ENCODE measurements around the gene IFNB1.
A peak's percentile ranks its signal among the peaks of the same experiment; 100 is the strongest.

The IFNB1 gene

DNA sequence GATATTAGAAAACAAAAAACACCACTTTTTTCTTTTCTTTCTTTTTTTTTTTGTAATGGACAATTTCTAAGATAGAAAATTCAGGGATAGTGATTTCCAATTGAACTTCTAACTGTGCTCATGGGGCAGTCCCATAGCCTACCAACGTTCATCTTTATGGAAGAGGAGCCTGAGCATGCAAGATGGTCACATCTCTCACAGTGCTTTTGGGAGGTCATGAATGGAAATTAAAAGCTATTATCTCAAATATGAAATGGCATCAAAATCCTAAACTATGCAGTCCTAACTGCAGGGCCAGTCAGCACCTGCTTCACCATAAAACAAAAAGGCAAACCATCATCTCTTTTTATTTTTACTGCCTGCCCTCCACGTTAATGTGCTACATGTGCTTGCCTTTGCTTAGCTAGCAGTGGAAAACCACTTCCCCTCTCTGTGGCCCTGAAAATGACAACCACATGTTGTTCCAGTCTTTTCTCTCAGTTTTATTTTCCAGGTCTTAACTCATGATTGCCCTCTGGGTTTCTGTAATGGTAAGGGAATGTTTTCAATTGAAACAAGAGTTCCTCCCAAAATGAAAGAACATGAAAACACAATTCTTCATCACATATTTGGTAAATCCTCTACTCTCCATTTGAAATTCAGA lies 16.7 kb downstream of the IFNB1 start:
- DNase-seq, result peak; percentile 29

GRCh38 chr9:21056931-21057330 lies 20.8 kb downstream of the IFNB1 start:
- DNase-seq, result no peak

DNA sequence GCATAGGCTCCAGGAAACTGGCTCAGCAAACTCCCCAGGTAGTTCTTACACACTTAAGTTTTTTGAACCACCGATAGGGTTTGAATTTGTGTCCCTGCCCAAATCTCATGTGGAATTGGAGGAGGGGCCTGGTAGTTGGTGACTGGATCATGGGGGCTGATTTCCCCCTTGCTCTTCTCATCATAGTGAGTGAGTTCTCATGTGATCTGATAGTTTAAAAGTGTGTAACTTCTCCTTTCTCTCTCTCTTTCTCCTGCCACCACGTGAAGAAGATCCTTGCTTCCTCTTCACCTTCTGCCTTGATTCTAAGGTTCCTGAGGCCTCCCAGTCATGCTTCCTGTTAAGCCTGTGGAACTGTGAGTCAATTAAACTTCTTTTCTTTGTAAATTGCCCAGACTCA lies 23.9 kb downstream of the IFNB1 start:
- DNase-seq, result no peak

GRCh38 chr9:21047281-21047691 lies 30.5 kb downstream of the IFNB1 start:
- no peak for DNase-seq

DNA sequence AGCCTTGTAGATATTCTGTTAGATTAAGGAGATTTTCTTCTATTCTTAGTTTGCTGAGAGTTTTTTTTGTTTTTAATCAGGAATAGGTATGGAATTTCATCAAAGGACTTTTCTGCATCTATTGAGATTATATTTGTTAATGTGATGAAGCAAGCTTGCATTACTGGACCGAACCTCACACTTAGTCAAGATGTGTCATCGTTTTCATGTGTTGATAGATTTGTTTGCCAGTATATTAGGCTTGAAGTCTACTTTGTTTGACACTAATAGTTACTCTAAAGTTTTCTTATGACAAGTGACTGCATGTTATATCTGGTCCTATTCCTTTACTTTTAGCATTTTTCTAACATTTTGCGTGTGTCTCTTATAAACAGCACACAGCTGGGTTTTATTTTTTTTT lies 33.9 kb downstream of the IFNB1 start:
- DNase-seq, result no peak

DNA sequence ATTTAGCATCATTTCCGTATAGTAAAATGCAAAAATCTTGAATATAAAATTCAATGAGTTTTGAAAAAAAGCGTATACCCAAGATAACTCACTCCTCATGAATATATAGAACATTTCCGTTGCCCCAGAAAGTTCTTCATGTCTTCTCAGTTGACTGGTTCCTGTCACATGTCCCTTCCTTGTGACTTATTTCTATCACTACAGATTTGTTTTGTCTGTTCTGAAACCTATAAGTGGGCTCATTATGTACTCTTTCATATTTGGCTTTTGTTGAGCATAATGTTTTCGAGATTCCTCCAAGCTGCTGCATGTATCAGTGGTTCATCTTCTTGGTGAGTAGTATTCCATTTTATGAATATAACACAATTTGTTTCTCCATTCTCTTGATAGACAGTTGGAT lies 35.3 kb downstream of the IFNB1 start:
- no peak for DNase-seq

DNA sequence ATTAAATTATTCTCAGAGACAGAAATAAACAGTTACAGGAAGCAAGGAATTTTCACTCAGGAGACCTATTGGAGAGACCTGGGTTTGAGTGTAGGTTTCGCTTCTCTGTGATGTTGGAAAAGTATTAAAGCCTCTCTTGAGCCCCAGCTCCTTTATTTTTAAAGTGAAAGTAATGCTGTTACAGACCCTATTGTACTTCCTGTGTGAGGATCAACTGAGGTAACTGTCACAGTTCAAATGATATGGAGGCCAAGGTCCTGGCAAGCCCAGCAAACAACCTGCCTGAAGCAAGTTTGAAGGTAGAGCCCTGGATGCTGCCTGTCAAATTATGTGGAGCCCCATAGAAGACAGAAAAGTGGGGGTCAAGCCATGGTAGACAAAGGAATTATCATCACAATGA lies 38.4 kb downstream of the IFNB1 start:
- DNase-seq, result no peak

- DNase-seq, result no peak
Measured at GRCh38 chr9:21037278-21037677, 40.5 kb downstream of the IFNB1 start.

DNA sequence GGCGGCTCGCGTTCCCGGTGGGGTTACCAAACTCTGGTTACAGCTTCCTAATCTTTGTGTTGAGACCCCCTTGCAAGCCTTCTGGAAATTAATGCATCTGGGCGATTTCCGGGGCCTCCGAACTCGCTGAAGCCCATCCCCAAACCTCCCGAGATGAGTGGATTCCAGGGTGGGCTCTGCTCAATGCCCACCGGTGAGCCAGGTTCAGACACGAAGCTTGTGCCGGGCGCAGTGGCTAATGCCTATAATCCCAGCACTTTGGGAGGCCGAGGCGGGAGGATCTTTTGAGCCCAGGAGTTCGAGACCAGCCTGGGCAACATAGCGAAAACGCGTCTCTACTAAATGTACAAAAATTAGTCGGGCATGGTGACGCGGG lies 45.9 kb downstream of the IFNB1 start:
- no peak for DNase-seq

- peak; percentile 76 for DNase-seq
Measured at GRCh38 chr9:21031091-21031807, 46.5 kb downstream of the IFNB1 start, which contains the start of gene HACD4. Gene HACD4, minus strand, starts transcription at chr9:21031640. Its CDS starts 50 bp downstream, at chr9:21031590.

GRCh38 chr9:21030389-21031035 lies 47.2 kb downstream of the IFNB1 start:
- peak; percentile 84 for DNase-seq

DNA sequence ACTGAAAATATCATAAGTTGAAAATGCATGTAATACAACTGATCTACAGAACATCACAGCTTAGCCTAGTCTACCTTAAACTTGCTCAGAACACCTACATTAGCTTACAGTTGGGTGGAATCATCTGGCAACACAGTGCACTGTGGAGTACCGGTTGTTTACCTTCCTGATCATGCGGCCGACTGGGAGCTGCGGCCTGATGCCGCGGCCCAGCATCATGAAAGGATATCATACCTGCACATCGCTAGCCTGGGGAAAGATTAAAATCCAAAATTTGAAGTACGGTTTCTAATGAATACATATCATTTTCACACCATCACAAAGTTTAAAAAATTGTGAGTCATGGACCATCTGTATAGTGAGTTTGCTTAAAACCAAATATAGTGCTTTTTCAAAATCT lies 48.1 kb downstream of the IFNB1 start:
- peak; percentile 3 for DNase-seq

- peak; percentile 43 for DNase-seq
Measured at GRCh38 chr9:21028466-21028865, 49.3 kb downstream of the IFNB1 start.

DNA sequence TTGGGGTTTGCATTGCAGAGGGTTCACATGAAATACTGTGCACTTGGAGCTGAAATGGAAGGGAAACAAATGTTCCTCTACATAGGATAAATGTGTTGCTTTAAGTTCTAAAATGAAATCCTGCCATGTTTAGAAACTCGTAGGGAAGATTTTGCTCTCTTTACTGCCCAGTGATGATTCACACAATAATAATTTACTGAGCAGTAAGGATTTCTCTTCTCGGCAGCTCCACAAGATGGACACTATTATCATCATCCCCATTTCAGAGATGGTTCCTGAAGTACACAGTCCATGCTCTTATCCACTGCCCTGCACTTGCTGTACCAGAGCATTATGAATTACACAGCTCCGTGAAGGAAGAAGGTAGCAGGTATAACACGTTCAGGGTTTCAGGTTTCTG lies 50.4 kb downstream of the IFNB1 start:
- no peak for DNase-seq

Measured in activated CD4-positive, alpha-beta T cell treated with anti-CD3 and anti-CD28 coated beads, Interleukin-2, Interleukin-6, amounts not matched to agents 100 ng/mL and 50 ng/mL, durations not matched to agents 16 hours and 8 hours (primary cell).